Limb (tissue), 2 donors: ENCODE measurements around the gene SLC4A5.

Experiments
- DNase-seq, 2 donors: peaks; one replicate each; pipeline ENCODE4 v3.0.0-alpha.2; 2016; ENCODE audit errors: extremely low spot score in 2 of 2

The SLC4A5 gene

GRCh38 chr2:74278176-74278575 is 65.0 kb downstream of the SLC4A5 start:
- no peak for DNase-seq

GRCh38 chr2:74275228-74275627 is 68.0 kb downstream of the SLC4A5 start:
- no peak for DNase-seq

- DNase-seq = no peak
Observed at GRCh38 chr2:74269667-74270066, 73.5 kb downstream of the SLC4A5 start.

GRCh38 chr2:74267068-74267467 is 76.1 kb downstream of the SLC4A5 start:
- no peak for DNase-seq

GRCh38 chr2:74264281-74264680 is 78.9 kb downstream of the SLC4A5 start:
- DNase-seq = no peak

GRCh38 chr2:74262681-74263080 is 80.5 kb downstream of the SLC4A5 start:
- DNase-seq = no peak

- DNase-seq = peak in 1 of 2 donors; percentile 50
Observed at GRCh38 chr2:74261204-74261864, 81.9 kb downstream of the SLC4A5 start.

- DNase-seq = no peak
Observed at GRCh38 chr2:74260495-74260894, 82.7 kb downstream of the SLC4A5 start.

- DNase-seq = no peak
Observed at GRCh38 chr2:74259733-74260132, 83.5 kb downstream of the SLC4A5 start.

- DNase-seq = no peak
Observed at GRCh38 chr2:74259191-74259590, 84.0 kb downstream of the SLC4A5 start.

- DNase-seq = no peak
Observed at GRCh38 chr2:74255660-74256213, 87.5 kb downstream of the SLC4A5 start.

GRCh38 chr2:74253971-74254310 is 89.3 kb downstream of the SLC4A5 start:
- DNase-seq = no peak

GRCh38 chr2:74253306-74253970 is 89.8 kb downstream of the SLC4A5 start:
- no peak for DNase-seq

GRCh38 chr2:74252862-74253261 is 90.4 kb downstream of the SLC4A5 start:
- DNase-seq = no peak

GRCh38 chr2:74252036-74252435 is 91.2 kb downstream of the SLC4A5 start:
- DNase-seq = no peak

- DNase-seq = peak; percentile 30 to 68
Observed at GRCh38 chr2:74250189-74250631, 93.0 kb downstream of the SLC4A5 start.

- no peak for DNase-seq
Observed at GRCh38 chr2:74249406-74250122, 93.7 kb downstream of the SLC4A5 start.

- no peak for DNase-seq
Observed at GRCh38 chr2:74246496-74247195, 96.6 kb downstream of the SLC4A5 start.

GRCh38 chr2:74244286-74244685 is 98.9 kb downstream of the SLC4A5 start:
- DNase-seq = no peak

- no peak for DNase-seq
Observed at GRCh38 chr2:74242354-74243071, 100.7 kb downstream of the SLC4A5 start.

GRCh38 chr2:74239346-74239745 is 103.9 kb downstream of the SLC4A5 start:
- no peak for DNase-seq
